NAMALWA (cell line): ENCODE data around the gene DNAJC1.

Source experiments
- DNase-seq: peaks from one replicate; pipeline ENCODE4 v3.0.0-alpha.2; 2015; ENCODE audit warnings: low spot score

Gene DNAJC1

GRCh38 chr10:21959998-21960397, 43.5 kb downstream of the DNAJC1 start:
- no peak for DNase-seq

GRCh38 chr10:21954690-21955089, 48.8 kb downstream of the DNAJC1 start:
- DNase-seq: no peak

- peak; percentile 11 for DNase-seq
Observed at GRCh38 chr10:21954132-21954531, 49.4 kb downstream of the DNAJC1 start.

GRCh38 chr10:21953585-21954057, 49.9 kb downstream of the DNAJC1 start:
- DNase-seq: peak; percentile 58

- no peak for DNase-seq
Observed at GRCh38 chr10:21950566-21950965, 53.0 kb downstream of the DNAJC1 start.

GRCh38 chr10:21946946-21947345, 56.6 kb downstream of the DNAJC1 start:
- DNase-seq: no peak

GRCh38 chr10:21944727-21945386, 58.7 kb downstream of the DNAJC1 start:
- DNase-seq: no peak

GRCh38 chr10:21943633-21944265, 59.8 kb downstream of the DNAJC1 start:
- DNase-seq: no peak

- no peak for DNase-seq
Observed at GRCh38 chr10:21935439-21936023, 68.0 kb downstream of the DNAJC1 start.

- no peak for DNase-seq
Observed at GRCh38 chr10:21934307-21934706, 69.2 kb downstream of the DNAJC1 start.

- no peak for DNase-seq
Observed at GRCh38 chr10:21929070-21929469, 74.5 kb downstream of the DNAJC1 start.

GRCh38 chr10:21927631-21928353, 75.7 kb downstream of the DNAJC1 start:
- DNase-seq: no peak

GRCh38 chr10:21926949-21927348, 76.6 kb downstream of the DNAJC1 start:
- no peak for DNase-seq

GRCh38 chr10:21926358-21926925, 77.1 kb downstream of the DNAJC1 start:
- DNase-seq: no peak

- no peak for DNase-seq
Observed at GRCh38 chr10:21925851-21926250, 77.7 kb downstream of the DNAJC1 start.

GRCh38 chr10:21924511-21924910, 79.0 kb downstream of the DNAJC1 start:
- no peak for DNase-seq

- DNase-seq: no peak
Observed at GRCh38 chr10:21920633-21921032, 82.9 kb downstream of the DNAJC1 start.

- peak; percentile 30 for DNase-seq
Observed at GRCh38 chr10:21919906-21920305, 83.6 kb downstream of the DNAJC1 start.

GRCh38 chr10:21919117-21919516, 84.4 kb downstream of the DNAJC1 start:
- no peak for DNase-seq

GRCh38 chr10:21912625-21913024, 90.9 kb downstream of the DNAJC1 start:
- no peak for DNase-seq

- no peak for DNase-seq
Observed at GRCh38 chr10:21910798-21911197, 92.7 kb downstream of the DNAJC1 start.

GRCh38 chr10:21907436-21907835, 96.1 kb downstream of the DNAJC1 start:
- DNase-seq: no peak
